ENCODE data around the gene KANSL1.

The KANSL1 gene

DNA sequence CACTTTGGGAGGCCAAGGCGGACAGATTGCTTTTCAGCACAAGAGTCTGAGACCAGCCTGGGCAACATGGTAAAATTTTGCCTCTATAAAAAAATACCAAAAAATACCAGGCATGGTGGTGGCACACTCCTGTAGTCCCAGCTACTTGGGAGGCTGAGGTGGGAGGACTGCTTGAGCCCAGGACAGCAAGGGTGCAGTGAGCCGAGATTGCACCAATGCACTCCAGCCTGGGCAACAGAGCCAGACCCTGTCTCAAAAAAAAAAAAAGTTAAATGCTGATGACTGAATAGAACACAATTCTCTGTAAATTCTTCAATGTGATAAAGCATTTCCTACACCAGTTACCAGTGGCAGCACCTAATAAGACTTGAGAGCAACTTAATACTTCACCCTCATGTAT is 65.7 kb downstream of the KANSL1 start:
- TF ChIP-seq, protein P1, sequence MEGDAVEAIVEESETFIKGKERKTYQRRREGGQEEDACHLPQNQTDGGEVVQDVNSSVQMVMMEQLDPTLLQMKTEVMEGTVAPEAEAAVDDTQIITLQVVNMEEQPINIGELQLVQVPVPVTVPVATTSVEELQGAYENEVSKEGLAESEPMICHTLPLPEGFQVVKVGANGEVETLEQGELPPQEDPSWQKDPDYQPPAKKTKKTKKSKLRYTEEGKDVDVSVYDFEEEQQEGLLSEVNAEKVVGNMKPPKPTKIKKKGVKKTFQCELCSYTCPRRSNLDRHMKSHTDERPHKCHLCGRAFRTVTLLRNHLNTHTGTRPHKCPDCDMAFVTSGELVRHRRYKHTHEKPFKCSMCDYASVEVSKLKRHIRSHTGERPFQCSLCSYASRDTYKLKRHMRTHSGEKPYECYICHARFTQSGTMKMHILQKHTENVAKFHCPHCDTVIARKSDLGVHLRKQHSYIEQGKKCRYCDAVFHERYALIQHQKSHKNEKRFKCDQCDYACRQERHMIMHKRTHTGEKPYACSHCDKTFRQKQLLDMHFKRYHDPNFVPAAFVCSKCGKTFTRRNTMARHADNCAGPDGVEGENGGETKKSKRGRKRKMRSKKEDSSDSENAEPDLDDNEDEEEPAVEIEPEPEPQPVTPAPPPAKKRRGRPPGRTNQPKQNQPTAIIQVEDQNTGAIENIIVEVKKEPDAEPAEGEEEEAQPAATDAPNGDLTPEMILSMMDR (conservative IDR thresholded peaks at IDR 0.05; ENCODE audit: control insufficient read depth, insufficient read depth, low read depth, low read length): no peak
- H3K4me3 ChIP-seq (ENCODE audit: control insufficient read depth, low read depth, low read length): no peak overlapping the region
- no peak for DNase-seq (ENCODE audit: low read depth)

DNA sequence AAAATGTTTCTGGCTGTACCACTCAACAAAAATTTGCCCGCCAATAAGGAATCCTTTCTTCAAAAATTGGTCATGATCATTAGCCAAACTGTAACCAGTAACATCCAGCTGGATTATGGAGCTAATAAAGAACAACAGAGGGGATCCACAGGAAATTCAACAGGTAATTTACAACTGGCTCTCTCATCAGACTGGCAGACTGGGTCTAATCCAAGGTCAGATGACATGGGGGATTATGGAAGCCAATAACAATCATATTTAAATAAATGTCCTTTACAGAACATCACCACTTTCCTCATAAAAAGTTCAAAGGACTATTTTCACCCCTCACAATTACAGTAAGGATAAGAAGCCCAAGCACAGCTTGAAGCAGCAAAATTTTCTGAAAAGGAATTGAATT is 66.4 kb downstream of the KANSL1 start:
- no peak overlapping the region for H3K4me3 ChIP-seq (ENCODE audit: control insufficient read depth, low read depth, low read length)
- TF ChIP-seq, protein P1 (conservative IDR thresholded peaks at IDR 0.05; ENCODE audit: control insufficient read depth, insufficient read depth, low read depth, low read length): no peak
- DNase-seq (ENCODE audit: low read depth): no peak

DNA sequence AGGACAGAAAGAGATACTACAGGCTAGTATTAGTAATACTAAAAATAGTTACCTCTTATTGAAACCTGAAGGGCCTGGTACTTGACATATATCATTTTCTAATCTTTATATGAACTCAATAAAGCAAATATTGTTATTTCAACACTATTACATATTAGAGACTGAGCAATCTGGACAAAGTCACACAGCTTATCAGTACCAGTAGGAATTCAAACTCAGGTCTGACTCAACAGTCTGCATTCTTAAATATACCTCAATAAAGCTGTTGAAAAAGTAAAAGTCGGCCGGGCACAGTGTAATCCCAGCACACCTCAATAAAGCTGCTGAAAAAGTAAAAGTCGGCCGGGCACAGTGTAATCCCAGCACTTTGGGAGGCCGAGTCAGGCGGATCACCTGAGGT is 67.4 kb downstream of the KANSL1 start:
- no peak overlapping the region for H3K4me3 ChIP-seq (ENCODE audit: control insufficient read depth, low read depth, low read length)
- TF ChIP-seq, protein P1 (conservative IDR thresholded peaks at IDR 0.05; ENCODE audit: control insufficient read depth, insufficient read depth, low read depth, low read length): no peak
- DNase-seq (ENCODE audit: low read depth): no peak

DNA sequence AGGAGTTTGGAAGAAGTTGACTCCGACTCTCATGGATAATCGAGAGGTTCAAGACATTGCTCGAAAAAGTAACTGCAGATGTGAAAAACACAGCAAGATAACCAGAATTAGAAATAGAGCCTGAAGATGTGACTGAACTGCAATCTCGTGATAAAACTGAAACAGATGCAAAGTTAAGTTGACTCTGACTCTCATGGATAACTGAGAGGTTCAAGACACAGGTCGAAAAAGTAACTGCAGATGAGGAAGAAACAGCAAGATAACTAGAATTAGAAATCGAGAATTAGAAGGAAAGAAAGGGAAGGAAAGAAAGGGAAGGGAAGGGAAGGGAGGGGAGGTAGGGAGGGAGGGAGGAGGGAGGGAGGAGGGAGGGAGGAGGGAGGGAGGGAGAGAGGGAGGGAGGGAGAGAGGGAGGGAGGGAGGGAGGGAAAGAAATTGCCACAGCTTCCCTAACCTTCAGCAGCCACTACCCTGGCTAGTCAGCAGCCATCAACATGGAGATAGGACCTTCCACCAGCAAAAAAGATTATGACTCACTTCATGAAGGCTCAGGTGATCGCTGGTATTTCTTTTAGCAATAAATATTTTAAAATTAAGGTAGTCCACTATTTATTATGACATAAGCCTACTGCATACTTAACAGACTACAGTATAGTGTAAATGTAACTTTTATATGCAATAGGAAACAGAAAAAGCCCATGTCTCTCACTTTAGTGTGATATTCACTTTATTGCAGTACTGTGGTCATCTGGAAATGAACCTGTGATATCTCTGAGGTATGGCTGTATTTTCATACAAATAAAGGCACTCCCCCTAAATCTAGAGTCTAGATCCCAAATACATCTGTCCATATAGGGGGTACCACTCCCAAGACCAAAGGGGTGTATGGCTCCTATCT is 68.3 kb downstream of the KANSL1 start:
- TF ChIP-seq, protein P1 (conservative IDR thresholded peaks at IDR 0.05; ENCODE audit: control insufficient read depth, insufficient read depth, low read depth, low read length): no peak
- no peak overlapping the region for H3K4me3 ChIP-seq (ENCODE audit: control insufficient read depth, low read depth, low read length)
- DNase-seq (ENCODE audit: low read depth): no peak

DNA sequence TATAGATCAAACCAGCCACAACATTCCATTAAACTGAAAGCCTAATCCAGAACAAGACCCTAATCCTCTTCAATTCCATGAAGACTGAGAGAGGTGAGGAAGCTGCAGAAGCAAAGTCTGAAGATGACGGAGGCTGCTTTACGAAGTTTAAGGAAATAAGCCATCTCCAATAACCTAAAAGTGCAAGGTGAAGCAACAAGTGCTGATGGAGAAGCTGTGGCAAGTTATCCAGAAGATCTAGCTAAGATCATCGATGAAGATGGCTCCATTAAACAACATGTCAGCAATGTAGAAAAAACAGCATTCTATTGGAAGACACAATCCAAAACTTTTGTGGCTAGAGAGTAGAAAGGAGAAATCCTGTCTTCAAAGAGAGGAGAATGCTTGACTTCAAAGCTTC is 69.6 kb downstream of the KANSL1 start:
- no peak overlapping the region for H3K4me3 ChIP-seq (ENCODE audit: control insufficient read depth, low read depth, low read length)
- DNase-seq (ENCODE audit: low read depth): no peak
- TF ChIP-seq, protein P1 (conservative IDR thresholded peaks at IDR 0.05; ENCODE audit: control insufficient read depth, insufficient read depth, low read depth, low read length): no peak

DNA sequence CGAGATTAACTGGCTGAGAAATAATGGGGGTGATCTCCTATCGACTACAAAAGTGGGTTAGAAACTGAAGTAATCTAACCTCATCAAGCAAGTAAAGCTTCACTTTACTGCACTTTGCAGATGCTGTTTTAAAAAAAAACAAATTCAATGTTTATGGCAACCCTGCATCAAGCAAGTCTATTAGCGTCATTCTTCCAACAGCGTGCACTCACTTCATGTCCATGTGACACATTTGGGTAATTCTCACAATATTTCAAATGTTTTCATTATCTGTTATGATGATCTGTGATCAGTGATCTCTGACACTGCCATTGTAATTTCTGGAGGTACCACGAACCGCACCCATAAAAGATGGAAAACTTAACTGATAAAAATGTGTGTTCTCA is 70.8 kb downstream of the KANSL1 start:
- TF ChIP-seq, protein P1 (conservative IDR thresholded peaks at IDR 0.05; ENCODE audit: control insufficient read depth, insufficient read depth, low read depth, low read length): no peak
- H3K4me3 ChIP-seq (ENCODE audit: control insufficient read depth, low read depth, low read length): no peak overlapping the region
- DNase-seq (ENCODE audit: low read depth): no peak

Measured in fibroblast of mammary gland (primary cell).